SK-N-DZ (cell line): ENCODE data around the gene HRH4.

Experiments used
- DNase-seq: peaks from one replicate; pipeline ENCODE4 v3.0.0-alpha.2; 2015; ENCODE audit warnings: low spot score

HRH4 gene

DNA sequence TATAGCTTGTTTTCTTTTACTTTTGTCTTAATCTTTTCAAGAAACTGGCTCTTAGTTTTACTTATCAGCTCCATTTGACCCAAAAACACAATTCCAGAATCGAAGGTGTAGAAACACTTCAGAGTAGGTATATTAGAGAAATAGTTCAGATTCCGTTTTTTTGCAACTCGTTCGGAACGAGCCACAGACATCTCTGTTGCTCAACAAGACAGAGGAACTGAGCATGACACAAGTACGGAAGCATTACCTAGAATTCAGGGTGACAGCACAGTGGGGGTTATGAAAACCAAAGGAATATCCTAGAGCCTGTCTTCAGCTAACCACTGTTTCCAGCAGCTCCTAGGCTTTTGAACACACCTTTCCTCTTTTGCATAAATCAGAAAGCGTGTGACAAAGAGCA, 5.0 kb downstream of the HRH4 start:
- no peak for DNase-seq

DNA sequence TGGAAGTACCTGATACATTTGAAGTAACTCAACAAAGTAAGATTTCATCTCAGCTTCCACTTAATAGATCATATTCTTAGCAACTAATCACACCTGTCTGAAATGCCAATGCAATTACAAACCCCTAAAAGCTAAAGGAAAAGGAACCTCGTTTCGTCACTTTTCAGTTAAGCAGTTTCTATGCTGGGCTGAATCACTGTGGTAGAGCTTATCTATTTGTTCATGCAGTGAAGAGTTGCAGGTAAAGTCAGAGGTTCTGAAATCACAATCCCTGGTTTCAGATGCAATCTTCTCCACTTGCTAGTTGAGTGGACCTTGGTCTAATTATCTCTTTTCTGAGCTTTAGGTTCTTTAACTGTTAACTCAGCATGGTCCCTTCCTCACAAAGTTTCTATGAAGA, 6.3 kb downstream of the HRH4 start:
- DNase-seq, result no peak

DNA sequence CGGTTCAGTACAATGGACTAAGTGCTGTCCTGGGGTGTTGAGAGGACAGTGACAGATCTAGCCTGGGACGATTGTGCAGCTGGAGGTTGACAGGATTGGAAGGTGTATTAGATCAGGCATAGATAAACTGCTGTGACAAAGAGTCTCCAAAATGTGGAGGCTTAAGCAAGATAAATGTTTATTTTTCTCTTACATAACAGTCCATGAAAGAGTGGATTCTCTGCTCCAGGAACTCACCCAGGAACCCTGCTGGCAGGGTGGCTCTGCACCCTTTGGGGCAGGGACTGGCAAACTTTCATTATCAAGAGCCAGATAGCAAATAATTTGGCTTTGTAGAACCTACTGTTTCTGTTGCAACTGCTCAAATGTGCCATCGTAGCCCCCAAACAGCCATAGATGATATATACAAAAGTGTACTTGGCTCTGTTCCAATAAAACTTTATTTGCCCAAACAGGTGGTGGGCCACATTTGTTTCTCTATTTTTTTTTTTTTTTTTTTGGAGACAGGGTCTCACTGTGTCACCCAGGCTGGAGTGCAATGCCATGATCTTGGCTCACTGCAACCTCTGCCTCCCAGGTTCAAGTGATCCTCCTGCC, 9.7 kb downstream of the HRH4 start:
- no peak for DNase-seq

DNA sequence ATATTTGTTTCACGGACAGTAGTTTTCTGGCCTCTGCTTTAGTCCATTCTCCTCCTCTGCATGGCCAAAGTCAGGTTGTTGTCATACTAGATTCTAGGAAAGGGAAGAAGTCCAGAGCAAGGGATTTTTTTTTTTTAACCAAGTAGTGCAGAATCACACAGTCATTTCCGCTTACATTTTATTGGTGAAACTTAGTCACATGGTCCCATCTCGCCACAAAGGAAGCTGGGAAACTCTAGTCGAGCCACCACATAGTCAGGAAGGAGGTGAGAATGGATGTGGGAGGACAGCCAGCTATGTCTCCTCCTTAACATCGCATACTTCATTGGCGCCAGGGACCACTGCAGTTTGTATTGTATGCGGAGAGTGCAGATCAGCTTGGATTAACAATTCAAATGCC, 10.4 kb downstream of the HRH4 start:
- no peak for DNase-seq

DNA sequence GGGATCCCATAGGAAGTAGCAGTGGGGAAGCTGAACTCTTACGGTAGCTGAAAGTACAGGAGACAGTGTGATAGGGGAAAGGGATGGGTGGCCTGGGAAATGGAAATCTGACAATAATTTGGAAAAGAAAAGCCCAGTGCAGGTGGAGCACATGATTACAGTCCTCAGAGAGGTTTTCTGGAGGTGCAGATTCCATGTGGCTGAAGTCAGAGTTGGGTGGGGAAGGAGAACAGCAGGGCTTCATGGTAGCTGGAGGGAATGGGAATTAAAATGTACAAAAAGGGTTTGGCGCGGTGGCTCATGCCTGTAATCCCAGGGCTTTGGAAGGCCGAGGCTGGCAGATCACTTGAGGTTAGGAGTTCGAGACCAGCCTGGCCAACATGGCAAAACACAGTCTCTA, 12.2 kb downstream of the HRH4 start:
- DNase-seq, result no peak

DNA sequence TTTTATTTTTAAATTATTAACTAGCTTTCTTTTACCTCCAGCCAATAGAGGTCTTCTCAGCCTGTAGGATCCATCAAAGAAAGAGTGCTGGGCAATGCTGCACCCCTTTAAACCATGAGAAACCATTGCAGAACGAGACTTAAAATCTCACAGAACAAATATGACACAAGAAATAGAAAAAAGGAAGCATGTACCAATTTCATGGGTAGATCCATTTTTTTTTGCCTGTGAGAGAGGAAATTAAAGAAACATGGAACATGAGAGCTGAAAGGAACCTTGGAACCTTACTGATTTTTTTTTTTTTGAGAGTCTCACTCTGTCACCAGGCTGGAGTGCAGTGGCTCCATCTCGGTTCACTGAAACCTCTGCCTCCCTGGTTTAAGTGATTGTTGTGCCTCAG, 14.0 kb downstream of the HRH4 start:
- no peak for DNase-seq

DNA sequence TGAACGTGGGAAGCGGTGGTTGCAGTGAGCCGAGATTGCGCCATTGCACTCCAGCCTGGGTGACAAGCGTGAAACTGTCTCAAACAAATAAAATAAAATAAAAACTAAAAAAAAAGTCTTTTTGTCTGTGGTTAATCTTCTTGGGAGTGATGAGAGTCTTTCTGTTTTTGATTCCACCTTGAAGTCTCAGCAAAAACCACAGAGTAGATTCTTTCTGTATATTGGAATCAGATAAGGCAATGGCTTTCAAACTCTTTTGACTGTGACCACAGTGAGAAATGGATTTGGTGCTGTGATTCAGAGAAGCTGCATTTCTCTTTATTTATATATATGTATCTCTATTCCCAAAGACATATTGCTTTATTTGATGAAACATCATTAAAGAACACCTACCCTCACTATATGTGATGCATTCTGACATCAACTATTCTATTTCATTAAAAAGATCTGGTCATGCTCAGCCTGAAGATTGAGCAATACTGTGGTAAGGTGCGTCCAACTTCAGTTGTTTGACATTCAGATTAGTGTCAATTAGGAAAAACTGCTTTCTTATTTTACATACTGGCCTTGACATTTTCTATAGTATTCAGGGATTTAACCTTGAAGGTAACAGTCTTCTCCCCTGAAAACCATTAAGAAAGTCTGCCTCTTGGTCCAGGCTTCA, 15.6 kb downstream of the HRH4 start:
- no peak for DNase-seq

DNA sequence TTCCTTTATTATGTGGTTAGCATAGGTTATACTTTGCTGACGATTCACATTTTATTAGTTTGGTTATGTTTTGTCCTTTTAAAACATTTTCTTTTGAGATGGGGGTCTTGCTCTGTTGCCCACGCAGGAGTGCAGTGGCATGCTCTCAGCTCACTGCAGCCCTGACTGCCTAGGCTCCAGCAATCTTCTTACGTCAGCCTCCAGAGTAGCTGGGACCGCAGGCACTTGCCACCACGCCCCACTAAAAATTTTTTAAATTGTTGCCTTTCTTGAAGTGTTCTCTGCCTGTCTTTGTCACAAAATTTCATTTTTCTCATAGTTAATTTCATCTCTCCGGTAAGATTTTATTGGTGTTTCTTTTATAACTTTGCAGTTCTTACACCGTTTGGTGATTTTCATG, 18.9 kb downstream of the HRH4 start:
- DNase-seq, result no peak

DNA sequence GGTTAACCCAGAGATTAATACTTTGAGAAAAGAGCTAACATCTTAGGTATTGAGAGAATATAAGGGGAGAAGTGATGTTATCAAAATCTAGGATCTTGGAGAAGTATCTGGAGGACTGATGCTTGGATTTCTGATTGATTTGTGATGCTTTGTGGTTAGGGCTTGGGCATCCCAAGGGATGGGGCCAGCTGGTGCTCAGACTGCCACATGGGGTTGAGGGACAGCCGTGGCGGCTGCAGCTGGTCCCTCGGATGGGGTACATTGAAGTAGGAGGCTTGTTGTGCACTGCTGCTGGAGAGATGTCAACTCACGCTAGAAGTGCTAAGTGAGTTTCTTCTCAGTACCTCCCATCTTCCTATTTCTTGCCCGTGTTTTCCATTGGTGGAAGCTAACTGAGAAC, 22.4 kb downstream of the HRH4 start:
- no peak for DNase-seq

DNA sequence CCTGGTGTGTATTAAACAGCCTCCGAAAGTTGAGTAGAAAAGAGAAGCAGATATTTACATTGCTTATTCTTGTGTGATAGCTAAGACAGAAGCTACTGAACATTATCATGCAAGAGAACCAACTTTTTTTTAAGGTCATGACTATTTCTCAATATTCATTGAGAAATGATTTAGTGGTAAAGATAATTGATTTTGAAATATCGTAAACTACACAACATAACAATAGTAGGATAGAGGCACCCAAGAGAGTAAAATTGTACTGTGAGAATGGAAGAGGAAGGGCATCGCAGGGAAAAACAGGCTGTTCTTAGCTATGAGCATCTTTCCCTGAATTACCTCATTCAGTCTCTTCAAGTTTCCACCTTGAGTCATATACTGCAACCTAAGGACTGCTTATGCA, 25.2 kb downstream of the HRH4 start:
- DNase-seq, result no peak

DNA sequence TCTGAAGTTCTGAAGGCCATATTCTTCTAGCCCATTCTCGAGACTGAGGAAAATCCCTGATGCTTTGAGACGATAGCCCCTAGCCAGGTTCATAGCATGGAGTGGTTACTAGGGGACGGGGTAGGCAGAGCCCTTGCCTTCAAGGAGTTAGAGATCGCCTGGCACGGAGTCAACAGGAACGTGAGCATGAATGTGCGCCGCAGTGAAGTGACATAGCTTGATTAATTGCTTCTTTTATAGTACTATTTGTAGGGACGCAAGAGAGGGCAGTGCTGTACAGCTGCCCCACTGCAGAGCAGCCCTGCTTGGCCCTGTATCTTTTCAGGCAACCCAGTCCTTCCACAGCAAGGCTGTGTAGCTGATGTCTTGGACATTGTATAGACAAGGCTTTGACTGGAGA, 26.2 kb downstream of the HRH4 start:
- no peak for DNase-seq

DNA sequence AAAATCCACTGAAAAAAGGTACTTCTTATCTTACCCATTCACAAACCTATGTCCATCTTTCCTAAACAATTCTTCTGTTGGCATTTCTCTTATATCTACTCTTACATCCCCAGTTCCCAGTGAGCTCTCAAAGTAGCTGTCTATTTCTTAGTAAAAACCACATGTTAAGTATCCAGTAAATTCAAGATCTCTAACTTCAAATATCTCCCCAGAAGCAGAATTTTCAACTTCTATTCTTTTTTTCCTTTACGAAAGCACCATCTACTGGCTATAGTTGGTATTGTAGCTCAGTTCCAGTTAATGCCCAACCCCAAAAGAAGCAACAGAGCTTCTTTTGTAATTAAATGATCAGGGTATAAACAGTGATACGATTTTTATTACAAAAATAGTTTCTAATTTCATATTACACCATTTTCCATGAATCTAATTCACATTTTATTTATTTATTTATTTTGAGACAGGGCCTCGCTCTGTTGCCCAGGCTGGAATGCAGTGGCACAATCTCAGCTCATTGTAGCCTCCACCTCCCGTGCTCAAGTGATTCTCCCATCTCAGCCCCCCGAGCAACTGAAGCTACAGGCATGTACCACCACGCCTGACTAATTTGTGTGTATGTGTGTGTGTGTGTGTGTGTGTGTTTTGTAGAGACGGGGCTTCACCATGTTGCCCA, 28.5 kb downstream of the HRH4 start:
- peak; percentile 38 for DNase-seq

DNA sequence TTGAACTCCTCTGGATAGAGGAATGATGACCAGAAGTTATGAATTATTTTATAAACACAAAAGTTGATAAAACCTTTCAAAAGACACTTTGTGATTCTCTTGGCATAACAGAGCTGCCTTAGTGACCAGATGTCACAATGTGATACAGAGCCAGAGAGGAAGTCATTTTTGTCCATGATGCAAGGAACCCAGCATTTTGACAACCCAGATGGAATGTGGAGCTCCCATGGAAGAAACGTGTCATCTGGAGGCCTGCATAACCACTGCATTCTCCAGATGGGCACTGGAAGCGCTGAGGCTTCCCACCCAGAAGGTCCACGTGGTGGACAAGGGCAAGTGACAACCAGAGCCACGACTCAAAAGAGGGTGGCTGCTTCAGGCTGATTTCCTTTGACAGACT, 30.1 kb downstream of the HRH4 start:
- DNase-seq, result peak; percentile 25

DNA sequence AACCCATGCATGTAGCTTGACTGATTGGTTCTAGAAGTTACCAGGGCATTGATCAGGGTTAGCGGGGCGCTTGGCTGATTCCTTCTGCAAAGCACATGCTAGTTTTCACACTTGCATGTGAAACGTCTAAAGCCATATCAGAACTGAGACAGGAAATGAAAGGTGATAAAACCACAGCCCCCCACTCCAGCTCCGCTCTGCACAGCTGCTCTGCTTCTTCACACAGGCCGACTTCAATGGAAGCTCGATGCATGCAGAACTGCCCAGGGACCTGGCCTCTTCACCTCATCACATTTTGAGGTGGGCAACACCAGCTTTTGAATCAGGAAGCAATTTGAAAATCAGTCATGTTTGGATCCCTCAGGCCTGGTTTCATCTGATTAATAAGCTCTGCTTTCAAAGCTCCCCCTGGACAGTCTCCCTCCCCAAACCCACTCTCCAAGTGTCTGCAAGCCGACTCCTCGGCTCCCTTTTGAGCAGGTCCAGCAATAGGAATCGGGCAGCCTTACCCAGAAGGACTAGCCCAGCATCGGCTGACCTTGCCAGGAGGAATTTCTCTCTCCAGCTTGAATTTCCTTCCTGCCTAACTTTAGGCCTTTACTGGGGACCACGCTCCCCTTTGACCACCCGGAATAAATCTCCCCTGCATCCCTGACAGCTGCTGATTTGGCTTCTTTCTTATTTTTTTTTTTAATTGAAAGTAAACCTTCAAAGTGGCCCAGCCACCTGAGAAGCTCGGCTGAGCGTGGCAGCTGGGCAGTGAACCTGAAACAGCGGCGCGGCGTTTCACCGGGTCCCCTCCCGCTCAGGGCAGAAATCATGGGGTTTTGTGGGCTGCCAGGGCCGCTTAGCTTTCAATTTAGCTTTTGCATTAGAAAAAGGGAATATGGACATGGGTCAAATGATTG, 31.7 kb downstream of the HRH4 start:
- DNase-seq, result no peak

DNA sequence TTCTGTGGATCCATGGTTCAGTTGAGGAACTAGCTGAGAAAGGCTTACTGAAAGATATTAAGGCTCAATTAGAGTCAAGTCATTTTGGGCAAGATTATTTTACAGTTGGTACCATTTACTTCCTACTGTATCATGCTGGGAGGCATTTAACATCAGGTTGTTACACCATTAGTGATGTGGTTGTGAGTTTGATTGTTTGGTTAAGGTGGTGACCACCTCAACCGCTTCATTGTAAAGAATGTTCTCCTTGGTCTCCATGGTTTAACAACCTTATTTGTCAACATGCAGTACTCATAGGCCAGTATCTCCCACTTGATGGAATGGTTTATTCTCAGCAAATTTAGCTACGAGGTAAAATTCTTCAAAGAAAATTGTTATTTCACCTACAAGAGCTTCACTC, 34.1 kb downstream of the HRH4 start:
- no peak for DNase-seq

DNA sequence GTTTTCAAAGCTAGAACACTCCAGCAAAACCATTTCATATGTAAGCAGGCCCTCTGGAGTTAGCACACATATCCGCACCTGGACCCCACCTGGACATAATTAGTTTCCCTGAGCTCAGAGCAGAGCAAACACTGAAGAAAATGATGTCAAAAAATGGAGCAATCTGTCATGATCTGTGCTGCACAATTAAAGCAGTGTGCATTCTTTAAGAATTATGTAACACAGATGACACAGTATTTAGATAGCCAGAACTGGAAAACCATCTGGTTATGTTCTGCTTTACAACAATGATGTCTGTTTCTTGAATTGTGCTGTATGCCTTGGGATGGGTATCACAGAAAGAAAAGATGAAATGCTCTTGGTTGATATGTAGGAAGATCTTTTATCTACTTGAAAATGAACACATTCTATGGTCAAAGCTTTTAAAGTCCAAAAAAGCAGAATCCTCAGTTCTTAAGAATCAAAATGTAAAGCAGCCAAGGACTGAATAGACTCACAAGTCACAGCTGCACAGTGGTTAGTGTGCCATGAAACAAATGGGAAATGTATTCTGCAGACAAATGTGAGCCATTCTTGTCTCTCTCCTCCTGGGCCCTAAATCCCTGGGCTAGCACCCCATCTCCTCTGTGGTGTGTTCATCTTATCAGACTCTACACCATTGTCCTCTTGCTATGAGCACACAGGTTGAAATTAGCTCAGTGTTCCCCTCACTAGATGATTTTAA, 36.8 kb downstream of the HRH4 start:
- DNase-seq, result no peak

DNA sequence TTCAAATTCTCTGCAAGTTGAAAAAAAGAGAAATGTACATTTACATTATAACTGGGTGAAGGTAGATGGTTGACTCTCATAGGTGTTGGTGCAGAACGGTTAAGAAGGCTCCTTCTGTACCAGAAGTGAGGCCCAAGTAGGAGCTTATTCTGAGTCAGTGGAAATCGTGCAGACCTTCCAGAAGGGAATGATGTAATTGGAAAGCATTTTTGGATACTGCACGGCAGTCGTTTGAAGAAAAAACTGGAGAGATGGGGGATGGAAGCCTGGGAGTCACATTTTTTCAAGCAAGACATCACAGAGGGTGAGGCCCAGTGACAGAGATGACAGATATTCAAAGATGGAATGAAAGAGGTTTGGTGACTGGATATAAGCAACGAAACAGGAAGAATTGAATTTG, 39.4 kb downstream of the HRH4 start:
- no peak for DNase-seq

DNA sequence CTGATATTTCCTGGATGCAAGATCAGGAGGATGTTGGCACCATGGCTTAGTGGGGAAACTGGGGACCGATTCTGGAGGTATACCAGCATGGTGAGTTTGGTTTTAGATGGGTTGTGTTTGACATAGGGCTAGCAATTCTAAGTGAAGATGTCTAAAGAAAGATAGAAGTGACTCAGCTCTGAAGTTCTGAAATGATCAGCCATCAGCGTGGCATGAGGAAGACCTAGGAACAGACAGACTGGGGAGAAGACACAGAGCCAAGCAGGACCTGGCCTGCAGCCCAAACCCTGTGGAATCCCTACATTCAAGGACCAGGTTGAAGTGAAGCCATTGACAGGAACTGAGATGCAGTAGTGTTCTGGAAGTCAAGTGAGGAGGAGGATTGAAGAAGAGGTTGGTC, 39.8 kb downstream of the HRH4 start:
- DNase-seq, result no peak

DNA sequence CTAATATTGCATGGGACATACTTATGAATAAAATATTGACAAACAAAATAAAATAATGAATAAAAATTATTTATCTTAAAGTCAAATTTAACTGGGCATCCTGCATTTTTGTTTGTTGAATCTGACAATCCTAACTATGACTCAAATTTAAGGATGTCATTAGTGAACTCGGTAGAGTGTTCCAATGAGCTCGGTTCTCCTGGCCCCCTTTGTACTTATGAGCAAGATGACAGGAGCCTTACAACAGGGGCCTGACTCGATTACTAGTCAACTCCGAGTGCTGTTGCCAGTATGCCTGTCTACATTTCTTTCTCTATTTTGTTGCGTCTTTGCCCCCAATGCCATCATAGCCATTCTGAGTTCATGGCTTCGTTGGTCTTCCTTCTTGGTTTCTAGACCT, 40.3 kb downstream of the HRH4 start:
- no peak for DNase-seq

DNA sequence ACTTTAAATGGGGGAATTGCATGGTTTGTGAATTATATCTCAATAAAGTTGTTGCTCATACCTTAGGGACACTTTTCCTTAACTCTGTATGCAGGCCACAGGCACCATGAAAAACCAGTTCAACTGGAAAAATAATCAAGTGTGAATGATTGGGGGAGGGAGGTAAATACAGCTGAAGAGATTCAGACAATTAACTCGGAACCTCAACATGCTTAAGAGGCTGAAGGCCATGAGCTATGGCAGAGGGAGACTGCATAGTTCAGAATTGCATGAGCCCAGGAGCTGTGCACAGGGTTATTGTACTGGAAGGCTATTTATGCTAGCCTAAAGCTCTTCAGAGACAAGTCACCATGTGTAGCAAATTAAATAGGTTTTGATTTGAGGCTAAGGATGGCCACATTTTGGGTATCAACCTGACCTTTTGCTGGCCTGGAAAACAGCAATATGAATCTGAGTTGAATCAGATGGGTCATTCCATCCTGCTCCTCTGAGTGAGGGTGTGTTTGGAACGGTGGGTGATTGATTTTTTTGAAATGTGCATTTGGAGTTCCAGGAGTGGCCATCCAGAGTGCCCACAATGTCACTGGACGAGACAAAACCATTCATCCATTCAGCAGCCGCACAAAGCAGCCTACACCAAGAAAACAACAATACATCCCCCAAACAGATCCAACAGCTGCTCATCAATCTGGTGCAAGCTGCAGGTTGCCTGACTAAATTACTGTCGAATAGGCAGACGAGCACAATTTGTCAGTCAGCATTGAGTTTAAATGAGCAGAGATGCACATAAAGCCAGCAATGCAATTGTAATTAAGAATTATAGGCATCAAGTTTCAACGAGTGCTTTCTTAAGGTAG, 42.5 kb downstream of the HRH4 start:
- peak; percentile 33 for DNase-seq

DNA sequence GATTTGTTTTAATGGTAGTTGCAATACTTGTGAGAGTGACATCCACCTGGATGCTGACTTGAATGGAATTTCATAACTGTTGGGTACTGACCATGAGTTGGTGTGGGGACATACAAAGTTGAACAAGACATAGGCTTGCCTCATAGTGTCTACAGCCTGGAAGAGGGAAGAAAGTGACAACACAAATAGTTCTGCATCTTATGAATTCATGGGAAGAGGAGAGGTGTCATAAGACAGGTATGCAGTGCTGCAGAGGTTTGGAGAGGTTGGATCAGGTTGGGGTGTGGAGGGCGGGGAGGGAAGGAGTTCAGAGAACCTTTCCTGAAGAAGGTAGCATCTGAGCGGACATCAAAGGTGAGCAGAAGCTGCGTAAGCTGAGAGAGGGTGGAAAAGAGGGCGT, 44.0 kb downstream of the HRH4 start:
- no peak for DNase-seq
